ENCODE data around the gene SOX5. TPM values are rescaled to one million over a fixed set of nuclear protein-coding genes. Genes with fewer than 3 reads are reported as not detected.

Gene SOX5
- total RNA-seq, 3 donors from 2014 or later: 10.5 to 42.1 (median 11.7) TPM

DNA sequence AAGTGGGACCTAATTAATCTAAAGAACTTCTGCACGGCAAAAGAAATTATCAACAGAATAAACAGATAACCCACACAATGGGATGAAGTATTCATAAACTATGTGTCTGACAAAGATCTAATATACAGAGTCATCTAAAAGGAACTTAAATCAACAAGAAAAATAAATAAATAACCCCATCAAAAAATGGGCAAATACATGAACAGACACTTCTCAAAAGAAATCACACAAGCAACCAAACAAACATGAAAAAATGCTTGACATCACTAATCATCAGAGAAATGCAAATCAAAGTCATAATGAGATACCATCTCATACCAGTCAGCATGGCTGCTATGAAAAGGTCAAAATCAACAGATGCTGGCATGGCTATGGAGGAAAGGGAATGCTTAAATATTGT, 466.9 kb downstream of the SOX5 start:
- TF ChIP-seq POLR2AphosphoS5 (IDR thresholded peaks at IDR 0.05) (no peak), POLR2A (IDR thresholded peaks at IDR 0.05) (no peak)
- TF ChIP-seq, protein P1, sequence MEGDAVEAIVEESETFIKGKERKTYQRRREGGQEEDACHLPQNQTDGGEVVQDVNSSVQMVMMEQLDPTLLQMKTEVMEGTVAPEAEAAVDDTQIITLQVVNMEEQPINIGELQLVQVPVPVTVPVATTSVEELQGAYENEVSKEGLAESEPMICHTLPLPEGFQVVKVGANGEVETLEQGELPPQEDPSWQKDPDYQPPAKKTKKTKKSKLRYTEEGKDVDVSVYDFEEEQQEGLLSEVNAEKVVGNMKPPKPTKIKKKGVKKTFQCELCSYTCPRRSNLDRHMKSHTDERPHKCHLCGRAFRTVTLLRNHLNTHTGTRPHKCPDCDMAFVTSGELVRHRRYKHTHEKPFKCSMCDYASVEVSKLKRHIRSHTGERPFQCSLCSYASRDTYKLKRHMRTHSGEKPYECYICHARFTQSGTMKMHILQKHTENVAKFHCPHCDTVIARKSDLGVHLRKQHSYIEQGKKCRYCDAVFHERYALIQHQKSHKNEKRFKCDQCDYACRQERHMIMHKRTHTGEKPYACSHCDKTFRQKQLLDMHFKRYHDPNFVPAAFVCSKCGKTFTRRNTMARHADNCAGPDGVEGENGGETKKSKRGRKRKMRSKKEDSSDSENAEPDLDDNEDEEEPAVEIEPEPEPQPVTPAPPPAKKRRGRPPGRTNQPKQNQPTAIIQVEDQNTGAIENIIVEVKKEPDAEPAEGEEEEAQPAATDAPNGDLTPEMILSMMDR (IDR thresholded peaks at IDR 0.05): no peak
- no peak for DNase-seq (ENCODE audit: low spot score in 2 of 2)
- H3K4me1 ChIP-seq: no peaks in the 10 kb centered on the region
- H3K27ac ChIP-seq: no peak overlapping the region
- no peaks in the 10 kb centered on the region for H3K27me3 ChIP-seq
- H3K4me3 ChIP-seq: no peak overlapping the region
- intact Hi-C loops (cut with DNase I; ENCODE audit: low total_unique reads): no loop called here
- H3K9me3 ChIP-seq: peaks cover 0 to 10% of the 10 kb centered on the region in 2 donors
- H3K36me3 ChIP-seq: no peaks in the 10 kb centered on the region

All from breast epithelium (tissue), 4 donors.